Thoracic aorta (tissue), 2 donors: Measurements from ENCODE around the gene SLC35D2. TPM values are rescaled to one million over a fixed set of nuclear protein-coding genes. Genes with fewer than 3 reads are reported as not detected.
A peak's percentile ranks its signal among the peaks of the same experiment; 100 is the strongest.

Experiments used
- ATAC-seq: fragments of 150-250 bp; one replicate; pipeline ENCODE4 v1.8.0; 2017; ENCODE audit warnings: low read depth; ENCODE audit not compliant: insufficient number of reproducible peaks, low FRiP score
- DNase-seq: peaks from one replicate; pipeline ENCODE4 v3.0.0-alpha.2; 2020; ENCODE audit warnings: low spot score
- H3K27ac ChIP-seq, 2 donors: fragments of 200-600 bp; sonication (generic); 1 replicate in 1 of 2; 2 replicates in 1 of 2; pipeline ENCODE4 v1.5.1; 2016; ENCODE audit warnings: mild to moderate bottlenecking in 2 of 2, moderate library complexity in 2 of 2
- H3K27me3 ChIP-seq: fragments of 200-600 bp; sonication (generic); replicated peaks from 2 replicates; pipeline ENCODE4 v1.6.0; 2016; ENCODE audit warnings: mild to moderate bottlenecking; ENCODE audit not compliant: insufficient read depth
- H3K36me3 ChIP-seq: fragments of 200-600 bp; sonication (generic); one replicate; pipeline ENCODE4 v1.5.1; 2016
- H3K4me1 ChIP-seq, 2 donors: fragments of 200-600 bp; sonication (generic); 1 replicate in 1 of 2; 2 replicates in 1 of 2; pipeline versions ENCODE4 v1.5.1 to v1.6.0; 2016; ENCODE audit warnings: low read depth in 2 of 2, mild to moderate bottlenecking in 1 of 2; ENCODE audit not compliant: control insufficient read depth in 1 of 2
- H3K4me3 ChIP-seq: fragments of 200-600 bp; sonication (generic); 2 replicates; pipeline ENCODE4 v1.5.1; 2016; ENCODE audit warnings: mild to moderate bottlenecking
- H3K9me3 ChIP-seq: fragments of 200-600 bp; sonication (generic); 2 replicates; pipeline ENCODE4 v1.5.1; 2016
- total RNA-seq, 2 donors: library from RNA; depleted of rRNA; stranded (reverse); fragments of >200 nt; gene quantifications; one replicate each; pipeline versions ENCODE4 v1.1.0 to v1.2.3, GENCODE V29; 2016
- TF ChIP-seq, protein P1 (sequence below): fragments of 200-600 bp; sonication (generic); IDR thresholded peaks from one replicate; pipeline ENCODE4 v1.5.1; 2019; ENCODE audit warnings: antibody characterized with exemption

Gene SLC35D2
- total RNA-seq, 2 donors from 2014 or later: 15.0 to 44.0 TPM

- Histone ChIP-seq H3K27ac (no peak overlapping the region), H3K9me3 (no peaks in the 10 kb centered on the region), H3K27me3 (no peaks in the 10 kb centered on the region), H3K4me3 (no peak overlapping the region), H3K36me3 (peaks cover 22% of the 10 kb centered on the region), H3K4me1 (no peaks in the 10 kb centered on the region)
- no peak for ATAC-seq
- TF ChIP-seq, protein P1, sequence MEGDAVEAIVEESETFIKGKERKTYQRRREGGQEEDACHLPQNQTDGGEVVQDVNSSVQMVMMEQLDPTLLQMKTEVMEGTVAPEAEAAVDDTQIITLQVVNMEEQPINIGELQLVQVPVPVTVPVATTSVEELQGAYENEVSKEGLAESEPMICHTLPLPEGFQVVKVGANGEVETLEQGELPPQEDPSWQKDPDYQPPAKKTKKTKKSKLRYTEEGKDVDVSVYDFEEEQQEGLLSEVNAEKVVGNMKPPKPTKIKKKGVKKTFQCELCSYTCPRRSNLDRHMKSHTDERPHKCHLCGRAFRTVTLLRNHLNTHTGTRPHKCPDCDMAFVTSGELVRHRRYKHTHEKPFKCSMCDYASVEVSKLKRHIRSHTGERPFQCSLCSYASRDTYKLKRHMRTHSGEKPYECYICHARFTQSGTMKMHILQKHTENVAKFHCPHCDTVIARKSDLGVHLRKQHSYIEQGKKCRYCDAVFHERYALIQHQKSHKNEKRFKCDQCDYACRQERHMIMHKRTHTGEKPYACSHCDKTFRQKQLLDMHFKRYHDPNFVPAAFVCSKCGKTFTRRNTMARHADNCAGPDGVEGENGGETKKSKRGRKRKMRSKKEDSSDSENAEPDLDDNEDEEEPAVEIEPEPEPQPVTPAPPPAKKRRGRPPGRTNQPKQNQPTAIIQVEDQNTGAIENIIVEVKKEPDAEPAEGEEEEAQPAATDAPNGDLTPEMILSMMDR: no peak
- DNase-seq: no peak
Observed at GRCh38 chr9:96350866-96351265, 32.6 kb downstream of the SLC35D2 start.

DNA sequence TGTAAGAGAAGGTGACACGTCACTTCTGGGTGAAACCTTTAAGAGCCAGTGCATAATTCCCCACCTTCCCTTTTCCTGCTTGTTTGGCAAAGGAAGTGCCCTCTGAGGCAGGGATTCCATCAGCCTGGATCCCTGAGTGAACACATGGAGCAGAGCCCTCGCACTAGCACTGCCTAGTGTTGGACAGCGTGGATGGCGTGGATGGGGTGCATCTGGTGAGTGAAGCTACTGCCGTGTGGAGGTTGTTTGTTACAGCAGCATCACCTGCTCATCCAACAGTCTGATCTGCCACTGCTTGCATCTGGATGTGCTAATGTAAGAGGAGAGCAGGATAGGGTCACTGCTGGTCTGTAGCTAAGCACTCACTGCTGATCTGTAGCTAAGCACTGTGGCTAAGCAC lies 35.2 kb downstream of the SLC35D2 start:
- no peak overlapping the region for H3K4me3 ChIP-seq
- peaks cover 14% of the 10 kb centered on the region for H3K36me3 ChIP-seq

GRCh38 chr9:96345551-96345950 lies 38.0 kb downstream of the SLC35D2 start:
- Histone ChIP-seq H3K27me3 (no peaks in the 10 kb centered on the region), H3K27ac (peak overlapping the region in 1 of 2 donors; percentile 41), H3K36me3 (peaks cover 19% of the 10 kb centered on the region), H3K4me1 (peaks cover 0 to 13% of the 10 kb centered on the region in 2 donors), H3K9me3 (no peaks in the 10 kb centered on the region), H3K4me3 (no peak overlapping the region)
- TF ChIP-seq, protein P1: no peak
- ATAC-seq (no peak), DNase-seq (no peak)

More for the DNA sequence above, 35.2 kb downstream of the SLC35D2 start:
- H3K27me3 ChIP-seq: no peaks in the 10 kb centered on the region
- DNase-seq (no peak), ATAC-seq (no peak)
- peaks cover 0 to 11% of the 10 kb centered on the region in 2 donors for H3K4me1 ChIP-seq
- no peaks in the 10 kb centered on the region for H3K9me3 ChIP-seq
- H3K27ac ChIP-seq: no peak overlapping the region
- TF ChIP-seq, protein P1: no peak

GRCh38 chr9:96344458-96345180 lies 38.9 kb downstream of the SLC35D2 start:
- Histone ChIP-seq H3K27ac (peak overlapping the region in 1 of 2 donors; percentile 41), H3K9me3 (no peaks in the 10 kb centered on the region), H3K4me3 (no peak overlapping the region), H3K4me1 (peaks cover 0 to 13% of the 10 kb centered on the region in 2 donors), H3K27me3 (no peaks in the 10 kb centered on the region), H3K36me3 (peaks cover 19% of the 10 kb centered on the region)
- TF ChIP-seq, protein P1: no peak
- ATAC-seq (no peak), DNase-seq (no peak)

DNA sequence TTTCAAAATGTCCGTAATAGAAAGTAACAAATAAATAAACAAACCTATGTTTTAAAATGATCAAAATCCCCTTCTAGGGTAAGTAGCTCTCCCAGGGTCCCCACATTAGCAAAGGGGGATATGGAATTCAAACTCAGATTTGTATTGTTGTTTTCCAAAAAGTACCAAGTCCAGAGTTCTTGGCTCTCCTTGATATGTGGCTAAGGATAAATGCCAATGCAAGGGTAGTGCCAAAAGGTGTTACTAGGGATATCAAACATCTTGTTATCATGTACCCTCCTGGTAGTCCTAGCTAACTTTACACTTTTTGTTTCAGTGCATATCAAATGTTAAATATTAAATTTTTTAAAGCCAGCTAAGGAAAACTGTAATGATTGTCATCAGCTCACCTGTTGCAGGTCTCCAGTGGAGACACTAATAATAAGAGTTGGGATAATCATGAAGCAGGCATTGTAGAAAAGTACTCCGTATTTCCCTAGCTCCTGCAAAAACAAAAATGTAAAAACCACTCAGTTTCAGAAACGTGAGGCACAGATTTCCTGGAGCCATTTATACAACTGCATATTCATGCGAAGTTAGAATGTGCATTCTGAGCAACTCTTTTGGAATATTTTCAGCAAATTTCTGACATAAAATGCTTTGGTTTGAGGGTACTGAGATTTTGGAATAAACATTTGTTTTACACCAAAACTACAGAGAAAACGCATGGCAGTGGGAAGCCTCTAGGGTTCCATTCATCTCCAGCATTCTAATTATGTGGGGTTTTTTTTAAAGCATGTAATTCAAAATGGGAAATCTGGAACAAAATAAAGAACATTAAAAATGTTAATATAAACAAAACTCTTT lies 39.8 kb downstream of the SLC35D2 start:
- Histone ChIP-seq H3K27me3 (no peaks in the 10 kb centered on the region), H3K4me3 (no peak overlapping the region), H3K36me3 (peaks cover 16% of the 10 kb centered on the region), H3K27ac (peak overlapping the region in 1 of 2 donors; percentile 17), H3K4me1 (peaks cover 0 to 13% of the 10 kb centered on the region in 2 donors), H3K9me3 (no peaks in the 10 kb centered on the region)
- TF ChIP-seq, protein P1: no peak
- no peak for DNase-seq
- ATAC-seq: no peak
